Limb (tissue), 2 donors: Measurements from ENCODE around the gene ST7.
"Not testable (repeated sequence)": the region's sequence is repeated elsewhere in the genome, so short reads cannot be mapped to it uniquely, and the experiment has no call there.

Experiments
- DNase-seq, 2 donors: peaks; one replicate each; pipeline ENCODE4 v3.0.0-alpha.2; 2016; ENCODE audit errors: extremely low spot score in 2 of 2

Gene ST7

GRCh38 chr7:117217106-117218035, 264.1 kb downstream of the ST7 start:
- no peak for DNase-seq

- no peak for DNase-seq
Observed at GRCh38 chr7:117218700-117219099, 265.4 kb downstream of the ST7 start.

- no peak for DNase-seq
Observed at GRCh38 chr7:117219485-117219884, 266.2 kb downstream of the ST7 start.

GRCh38 chr7:117220836-117221235, 267.5 kb downstream of the ST7 start:
- no peak for DNase-seq

GRCh38 chr7:117225536-117225935, 272.2 kb downstream of the ST7 start:
- DNase-seq: no peak

- DNase-seq: no peak
Observed at GRCh38 chr7:117227091-117227490, 273.8 kb downstream of the ST7 start.

- DNase-seq: peak; percentile 51 to 58
Observed at GRCh38 chr7:117229350-117229749, 276.0 kb downstream of the ST7 start.

GRCh38 chr7:117230276-117231046, 277.2 kb downstream of the ST7 start:
- no peak for DNase-seq

- DNase-seq: no peak
Observed at GRCh38 chr7:117231047-117231359, 277.7 kb downstream of the ST7 start.

- no peak for DNase-seq
Observed at GRCh38 chr7:117237646-117238045, 284.3 kb downstream of the ST7 start.

GRCh38 chr7:117238472-117238871, 285.2 kb downstream of the ST7 start:
- no peak for DNase-seq

GRCh38 chr7:117238937-117239336, 285.6 kb downstream of the ST7 start:
- DNase-seq: no peak

- DNase-seq: no peak
Observed at GRCh38 chr7:117241088-117241487, 287.8 kb downstream of the ST7 start.

- no peak for DNase-seq
Observed at GRCh38 chr7:117243390-117243789, 290.1 kb downstream of the ST7 start.

GRCh38 chr7:117245703-117246102, 292.4 kb downstream of the ST7 start:
- DNase-seq: not testable (repeated sequence)

- no peak for DNase-seq
Observed at GRCh38 chr7:117247809-117248208, 294.5 kb downstream of the ST7 start.

- DNase-seq: no peak
Observed at GRCh38 chr7:117248829-117249228, 295.5 kb downstream of the ST7 start.

- no peak for DNase-seq
Observed at GRCh38 chr7:117249696-117250095, 296.4 kb downstream of the ST7 start.

GRCh38 chr7:117250245-117250644, 296.9 kb downstream of the ST7 start:
- DNase-seq: no peak

- DNase-seq: no peak
Observed at GRCh38 chr7:117250801-117251200, 297.5 kb downstream of the ST7 start.

GRCh38 chr7:117251687-117252086, 298.4 kb downstream of the ST7 start:
- no peak for DNase-seq

- no peak for DNase-seq
Observed at GRCh38 chr7:117259615-117260014, 306.3 kb downstream of the ST7 start.

GRCh38 chr7:117262546-117262945, 309.2 kb downstream of the ST7 start:
- no peak for DNase-seq
